ENCODE measurements around the gene CAMTA1.

- TF ChIP-seq, protein P1, sequence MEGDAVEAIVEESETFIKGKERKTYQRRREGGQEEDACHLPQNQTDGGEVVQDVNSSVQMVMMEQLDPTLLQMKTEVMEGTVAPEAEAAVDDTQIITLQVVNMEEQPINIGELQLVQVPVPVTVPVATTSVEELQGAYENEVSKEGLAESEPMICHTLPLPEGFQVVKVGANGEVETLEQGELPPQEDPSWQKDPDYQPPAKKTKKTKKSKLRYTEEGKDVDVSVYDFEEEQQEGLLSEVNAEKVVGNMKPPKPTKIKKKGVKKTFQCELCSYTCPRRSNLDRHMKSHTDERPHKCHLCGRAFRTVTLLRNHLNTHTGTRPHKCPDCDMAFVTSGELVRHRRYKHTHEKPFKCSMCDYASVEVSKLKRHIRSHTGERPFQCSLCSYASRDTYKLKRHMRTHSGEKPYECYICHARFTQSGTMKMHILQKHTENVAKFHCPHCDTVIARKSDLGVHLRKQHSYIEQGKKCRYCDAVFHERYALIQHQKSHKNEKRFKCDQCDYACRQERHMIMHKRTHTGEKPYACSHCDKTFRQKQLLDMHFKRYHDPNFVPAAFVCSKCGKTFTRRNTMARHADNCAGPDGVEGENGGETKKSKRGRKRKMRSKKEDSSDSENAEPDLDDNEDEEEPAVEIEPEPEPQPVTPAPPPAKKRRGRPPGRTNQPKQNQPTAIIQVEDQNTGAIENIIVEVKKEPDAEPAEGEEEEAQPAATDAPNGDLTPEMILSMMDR (IDR thresholded peaks at IDR 0.05; ENCODE audit: low read length) = no peak
- no peak for TF ChIP-seq EZH2 (optimal IDR thresholded peaks at IDR 0.05; ENCODE audit: low read depth, low read length)
These were observed 482.2 kb downstream of the CAMTA1 start for GRCh38 chr1:7267493-7267892.
